Measurements from ENCODE around the gene TIMP2.
"Not testable (repeated sequence)": the region's sequence is repeated elsewhere in the genome, so short reads cannot be mapped to it uniquely, and the experiment has no call there.

The TIMP2 gene

DNA sequence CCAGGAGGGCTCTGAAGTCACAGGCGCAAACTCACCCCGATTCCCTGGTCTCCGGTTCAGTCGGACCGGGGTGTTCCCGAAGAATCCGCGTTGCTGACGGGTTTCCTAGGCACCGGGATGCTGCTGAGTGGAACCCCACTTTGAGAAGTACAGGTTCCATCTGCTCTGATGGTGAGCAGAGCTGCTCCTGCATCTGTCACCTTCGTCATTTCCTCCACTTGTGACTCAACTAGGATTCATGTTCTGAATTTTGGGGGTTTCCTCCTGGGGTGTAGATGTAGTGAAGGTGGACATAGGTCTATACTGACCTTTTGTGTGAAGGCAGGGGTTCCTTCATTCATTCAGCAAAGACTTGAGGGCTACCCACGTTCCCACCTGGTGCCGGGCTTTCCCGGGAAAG is 29.5 kb upstream of the TIMP2 start:
- DNase-seq: no peak

DNA sequence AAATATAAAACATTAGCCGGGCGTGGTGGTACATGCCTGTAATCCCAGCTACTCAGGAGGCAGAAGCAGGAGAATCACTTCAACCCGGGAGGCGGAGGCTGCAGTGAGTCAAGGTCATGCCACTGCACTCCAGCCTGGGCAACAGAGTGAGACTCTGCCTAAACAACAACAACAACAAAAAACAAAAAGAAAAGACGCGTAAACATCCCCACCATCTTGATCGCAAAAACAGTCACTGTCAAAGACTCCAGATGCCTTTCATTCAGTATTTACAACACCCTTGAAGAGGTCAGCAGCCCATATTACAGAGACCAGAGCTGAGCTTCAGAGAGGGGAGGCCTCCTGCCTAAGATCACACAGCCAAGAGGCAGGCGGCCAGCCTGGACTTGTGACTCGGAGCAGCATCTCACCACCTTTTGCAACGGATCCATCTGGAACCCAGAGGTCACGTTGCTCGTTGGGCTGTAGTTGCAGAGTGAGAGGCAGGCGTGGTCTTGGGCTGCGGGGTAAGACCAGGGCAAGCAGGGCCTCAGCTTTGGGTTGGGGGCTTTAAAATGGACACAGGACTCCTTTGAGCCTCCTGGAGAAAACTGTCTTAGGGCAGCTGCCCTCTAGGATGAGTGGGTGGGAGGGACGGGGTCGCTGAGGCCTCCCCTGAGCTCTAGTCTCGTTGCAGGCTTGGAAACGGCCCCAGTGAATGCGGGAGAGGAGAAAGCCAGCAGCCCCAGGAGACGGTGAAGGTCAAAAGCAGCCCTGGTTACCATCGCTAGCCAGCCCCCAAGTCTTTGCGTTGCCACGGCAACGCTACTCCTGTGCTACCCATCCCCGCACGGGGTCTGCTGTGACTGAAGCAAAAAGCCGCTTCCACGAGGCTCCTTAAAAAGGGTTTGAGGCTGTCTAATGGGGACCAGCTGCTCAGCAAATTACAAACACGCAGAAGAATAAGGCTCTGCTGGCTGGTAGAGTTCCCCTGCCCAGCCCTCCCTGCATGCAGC is 28.5 kb upstream of the TIMP2 start:
- no peak for DNase-seq

DNA sequence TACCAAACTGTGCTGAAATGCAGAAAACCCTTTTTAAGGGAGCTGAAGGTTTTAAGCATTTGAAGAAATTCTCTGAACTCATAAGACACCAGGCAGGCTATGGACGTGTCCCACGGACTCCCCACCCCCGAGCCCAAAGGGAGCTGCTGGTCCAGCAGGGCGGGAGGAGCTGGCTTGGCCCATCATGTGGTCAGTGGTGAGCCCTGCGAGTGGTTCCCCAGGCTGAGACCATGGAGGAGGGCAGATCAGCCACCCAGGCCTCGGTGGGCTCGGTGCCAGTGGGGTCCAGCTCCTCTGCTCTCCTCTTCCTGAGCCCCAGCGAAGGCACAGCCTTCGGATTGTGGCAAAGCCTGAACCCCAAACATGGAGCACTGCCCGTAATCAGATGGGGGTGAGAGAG is 27.5 kb upstream of the TIMP2 start:
- no peak for DNase-seq

DNA sequence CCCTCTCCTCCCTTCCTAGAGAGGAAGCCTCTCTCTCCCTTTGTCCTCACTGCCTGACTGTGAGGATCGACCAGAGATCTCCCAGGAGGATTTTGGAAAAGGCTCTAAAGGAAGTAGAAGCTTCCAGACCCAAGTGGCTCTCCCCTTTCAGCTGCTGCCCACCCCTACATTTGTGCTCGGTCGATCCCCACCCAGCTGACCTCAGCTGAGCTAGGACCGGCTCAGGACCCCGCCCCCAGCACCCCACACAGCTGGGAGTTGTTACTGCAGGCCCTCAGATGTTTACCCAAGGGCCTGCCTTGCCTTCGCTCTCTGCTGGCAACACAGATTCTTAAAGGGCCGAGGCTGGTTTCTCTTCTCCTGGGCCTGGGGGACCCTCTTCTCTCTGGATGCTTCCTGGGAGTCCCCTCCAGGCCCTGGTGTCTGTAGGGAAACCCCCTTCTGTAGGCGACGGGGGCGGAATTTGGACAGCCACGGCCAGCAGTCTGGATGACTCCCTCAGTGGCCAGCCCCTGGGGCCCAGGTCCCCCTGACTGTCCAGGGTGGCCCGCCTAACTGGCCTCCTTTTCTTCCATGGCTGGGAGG is 26.9 kb upstream of the TIMP2 start:
- DNase-seq: no peak

DNA sequence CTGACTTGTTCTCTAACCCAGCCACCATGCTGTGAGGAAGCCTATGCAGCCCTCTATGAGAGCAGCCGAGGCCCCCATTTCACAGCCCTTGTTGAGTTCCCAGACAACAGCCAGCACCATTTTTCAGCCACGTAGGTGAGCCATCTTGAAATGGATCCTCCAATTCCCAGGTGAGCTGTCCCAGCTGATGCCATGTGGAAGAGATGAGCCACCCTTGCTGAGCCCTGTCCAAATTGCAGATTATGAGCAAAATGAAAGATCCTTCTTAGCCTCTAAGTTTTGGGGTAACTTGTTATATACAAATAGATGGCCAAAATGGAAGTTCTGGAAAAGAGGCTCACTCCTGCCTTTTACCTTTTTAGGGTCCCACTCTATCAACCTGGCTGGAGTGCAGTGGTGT is 25.7 kb upstream of the TIMP2 start:
- no peak for DNase-seq

DNA sequence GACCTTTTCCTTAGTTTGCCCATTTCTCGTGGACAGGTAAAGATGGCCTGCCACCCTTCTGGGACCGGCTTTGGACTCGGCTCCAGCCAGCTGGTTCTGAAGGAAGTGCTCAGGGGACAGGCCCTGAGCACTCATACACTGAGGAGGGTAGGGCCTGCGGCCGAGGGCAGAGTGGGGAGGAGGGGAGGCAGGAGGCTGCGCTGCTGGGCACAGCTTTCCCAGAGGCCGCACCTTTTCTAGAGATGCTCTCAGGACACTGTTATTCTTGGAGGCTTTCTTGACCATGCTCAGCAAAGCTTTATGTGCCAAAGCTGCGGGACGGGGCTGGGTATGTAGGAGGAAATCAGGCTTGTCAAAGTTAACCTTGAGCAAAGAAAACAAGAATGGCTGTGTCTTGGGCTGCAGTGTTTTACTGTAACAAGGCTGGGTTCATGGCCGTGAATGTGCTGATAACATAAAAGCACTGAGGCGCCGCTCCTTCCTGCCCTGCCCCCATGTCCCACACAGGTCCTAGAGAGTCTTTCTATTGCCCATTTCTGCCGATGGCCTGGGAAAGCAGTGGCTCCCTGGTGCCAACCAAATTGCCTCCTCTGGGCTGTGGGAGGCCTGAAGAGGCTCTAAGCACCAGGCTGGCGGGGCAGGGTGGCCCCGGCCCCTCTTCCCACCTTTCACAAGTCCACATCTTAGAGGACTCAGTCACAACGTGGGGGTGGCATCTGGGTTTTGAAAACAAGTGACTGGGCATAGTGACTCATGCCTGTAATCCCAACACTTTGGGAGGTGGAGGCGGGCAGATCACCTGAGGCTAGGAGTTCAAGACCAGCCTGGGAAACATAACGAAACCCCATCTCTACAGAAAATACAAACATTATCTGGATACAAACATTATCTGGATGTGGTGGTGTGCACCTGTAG is 22.3 kb upstream of the TIMP2 start:
- no peak for DNase-seq

DNA sequence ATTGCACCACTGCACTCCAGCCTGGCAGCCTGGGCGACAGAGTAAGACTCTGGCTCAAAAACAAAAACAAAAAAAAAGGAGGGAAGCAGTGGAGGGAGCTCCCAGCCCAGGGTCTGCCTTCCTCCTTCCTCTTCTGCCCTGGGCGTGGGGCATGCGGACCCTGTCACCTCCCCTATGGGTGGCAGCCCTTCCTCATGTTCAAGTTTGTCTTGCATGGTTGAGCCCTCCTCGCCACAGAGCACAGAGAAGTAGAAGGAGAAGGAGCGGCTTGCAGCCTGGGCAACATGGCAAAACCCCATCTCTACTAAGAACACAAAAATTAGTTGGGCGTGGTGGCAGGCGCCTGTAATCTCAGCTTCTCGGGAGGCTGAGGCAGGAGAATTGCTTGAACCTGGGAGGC is 21.4 kb upstream of the TIMP2 start:
- DNase-seq: no peak

DNA sequence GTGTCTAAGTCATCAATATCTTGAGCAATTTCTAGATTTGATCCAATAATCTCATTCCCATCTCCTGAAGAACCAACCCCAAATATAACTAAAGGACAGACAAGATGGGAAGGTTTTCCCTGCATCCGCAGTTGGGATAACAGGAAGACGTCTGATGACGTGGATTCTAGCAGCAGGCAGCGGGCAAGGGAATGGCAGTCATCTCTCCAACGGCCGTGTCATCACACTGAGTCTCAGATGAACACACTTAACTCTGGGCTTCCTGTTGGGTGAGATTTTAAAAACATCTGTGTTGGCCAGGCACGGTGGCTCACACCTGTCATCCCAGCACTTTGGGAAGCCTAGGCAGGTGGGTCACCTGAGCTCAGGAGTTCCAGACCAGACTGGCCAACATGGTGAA is 20.9 kb upstream of the TIMP2 start:
- no peak for DNase-seq

DNA sequence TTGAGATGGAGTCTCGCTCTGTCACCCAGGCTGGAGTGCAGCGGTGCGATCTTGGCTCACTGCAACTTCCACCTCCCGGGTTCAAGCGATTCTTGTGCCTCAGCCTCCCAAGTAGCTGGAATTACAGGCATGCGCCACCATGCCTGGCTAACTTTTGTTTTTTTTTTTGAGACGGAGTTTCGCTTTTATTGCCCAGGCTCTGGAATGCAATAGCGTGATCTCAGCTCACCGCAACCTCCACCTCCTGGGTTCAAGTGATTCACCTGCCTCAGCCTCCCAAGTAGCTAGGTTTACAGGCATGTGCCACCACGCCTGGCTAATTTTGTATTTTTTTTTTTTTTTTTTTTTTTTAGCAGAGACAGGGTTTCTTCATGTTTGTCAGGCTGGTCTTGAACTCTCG is 20.3 kb upstream of the TIMP2 start:
- not testable (repeated sequence) for DNase-seq

DNA sequence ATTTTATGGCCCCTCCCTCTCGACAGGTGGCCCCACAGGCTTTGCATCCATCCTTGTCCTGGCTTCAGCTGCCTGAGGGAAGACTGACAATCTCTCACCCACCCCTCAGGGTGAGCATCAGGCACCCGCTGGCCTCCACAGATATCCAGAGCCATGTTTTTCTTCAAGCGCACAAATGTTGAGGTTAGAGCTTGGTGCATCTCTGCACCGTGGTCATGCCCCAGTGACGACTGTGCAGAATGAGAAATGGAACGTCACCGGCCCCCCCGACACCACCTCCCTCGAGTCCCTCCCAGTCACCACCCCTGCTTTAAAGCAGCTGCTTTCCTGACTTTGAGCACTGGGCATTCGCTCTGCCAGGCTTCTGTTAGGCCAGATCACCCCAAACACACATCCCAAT is 19.8 kb upstream of the TIMP2 start:
- no peak for DNase-seq

DNA sequence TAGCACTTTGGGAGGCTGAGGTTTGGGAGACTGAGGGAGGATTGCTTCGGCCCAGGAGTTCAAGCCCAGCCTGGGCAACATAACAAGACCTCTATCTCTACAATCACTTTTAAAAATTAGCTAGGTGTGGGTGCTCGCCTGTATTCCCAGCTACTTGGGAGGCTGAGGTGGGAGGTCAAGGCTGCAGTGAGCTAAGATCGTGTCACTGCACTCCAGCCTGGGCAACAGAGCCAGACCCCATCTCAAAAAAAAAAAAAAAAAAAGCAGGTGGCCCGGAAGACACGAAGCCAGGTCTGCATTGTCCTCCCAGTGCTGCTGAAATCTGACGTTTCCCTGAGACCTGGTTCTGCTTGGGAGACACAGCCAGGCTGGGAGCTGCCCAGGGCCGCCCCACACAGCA is 18.8 kb upstream of the TIMP2 start:
- DNase-seq: no peak

DNA sequence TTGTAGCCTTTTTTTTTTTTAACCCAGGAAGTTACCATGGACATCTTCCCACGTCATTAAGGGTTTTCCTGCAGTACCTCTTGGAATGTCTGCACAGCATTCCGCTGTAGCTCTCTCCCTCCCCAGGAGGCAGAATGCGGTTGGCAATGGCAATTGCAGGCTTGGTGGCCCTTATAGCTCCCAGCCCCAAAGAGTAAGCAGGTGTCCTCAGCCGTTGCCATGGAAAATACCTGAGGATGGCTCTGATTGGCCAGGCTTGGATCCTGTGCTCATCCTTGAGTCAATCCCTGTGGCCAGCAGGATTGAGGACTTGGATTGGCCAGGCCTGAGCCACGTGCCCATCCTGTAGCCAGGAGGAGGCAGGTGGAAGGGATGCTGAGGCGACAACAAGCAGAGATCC is 15.5 kb upstream of the TIMP2 start:
- DNase-seq: no peak

DNA sequence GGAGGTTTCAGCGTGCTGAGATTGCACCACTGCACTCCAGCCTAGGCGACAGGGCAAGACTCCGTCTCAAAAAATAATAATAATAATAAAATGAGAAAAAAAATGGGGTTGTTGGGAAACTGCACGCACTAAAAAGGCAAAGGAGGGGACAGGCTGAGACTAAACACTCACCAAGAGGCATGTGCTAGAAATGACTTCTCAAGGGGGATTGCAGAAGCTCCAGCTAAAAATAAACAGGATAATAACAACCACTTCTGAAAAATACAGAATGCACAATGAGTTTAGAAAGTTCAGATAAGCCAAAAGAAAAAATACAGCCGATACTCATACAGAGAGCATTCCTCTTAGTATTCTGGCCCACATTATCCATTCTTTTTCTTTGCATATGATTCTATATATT is 15.1 kb upstream of the TIMP2 start:
- no peak for DNase-seq

DNA sequence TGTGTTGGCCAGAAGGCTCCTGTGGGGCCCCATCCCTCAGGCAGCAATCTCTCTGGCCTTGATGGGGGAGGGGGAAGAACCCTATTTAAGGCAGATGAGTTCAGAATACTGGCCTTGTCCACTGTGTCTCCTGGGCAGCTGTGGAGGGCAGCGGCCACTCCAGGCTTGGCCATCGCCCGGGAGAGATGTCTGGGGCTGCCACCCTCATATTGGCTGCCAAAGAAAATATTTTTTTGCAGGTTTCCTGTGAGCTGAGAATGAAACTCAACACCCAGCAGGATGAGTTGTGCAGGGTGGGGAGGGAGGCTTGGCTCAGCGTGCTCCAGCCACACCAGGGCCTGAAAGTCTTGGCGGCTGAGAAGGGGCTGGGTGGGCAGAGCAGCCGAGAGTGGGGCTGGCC is 14.4 kb upstream of the TIMP2 start:
- no peak for DNase-seq

DNA sequence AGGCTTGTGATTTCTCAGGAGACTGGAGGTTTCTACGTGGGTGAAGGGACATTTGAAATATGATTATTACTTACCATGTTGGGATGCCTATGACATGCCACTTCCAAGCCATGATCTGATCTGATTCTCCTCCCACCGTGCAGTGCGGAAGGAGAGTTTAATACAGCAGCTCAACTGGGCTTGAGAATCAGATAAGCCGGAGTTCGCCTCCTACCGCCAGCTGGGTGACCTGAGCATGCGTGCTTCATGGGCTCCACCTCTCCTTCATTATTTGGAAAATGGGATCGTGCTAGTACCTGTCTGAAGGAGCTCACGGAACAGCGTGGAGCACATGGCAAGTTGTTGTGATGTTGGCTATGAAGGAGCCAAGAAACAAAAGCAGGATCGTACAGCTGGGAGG is 12.4 kb upstream of the TIMP2 start:
- DNase-seq: no peak

DNA sequence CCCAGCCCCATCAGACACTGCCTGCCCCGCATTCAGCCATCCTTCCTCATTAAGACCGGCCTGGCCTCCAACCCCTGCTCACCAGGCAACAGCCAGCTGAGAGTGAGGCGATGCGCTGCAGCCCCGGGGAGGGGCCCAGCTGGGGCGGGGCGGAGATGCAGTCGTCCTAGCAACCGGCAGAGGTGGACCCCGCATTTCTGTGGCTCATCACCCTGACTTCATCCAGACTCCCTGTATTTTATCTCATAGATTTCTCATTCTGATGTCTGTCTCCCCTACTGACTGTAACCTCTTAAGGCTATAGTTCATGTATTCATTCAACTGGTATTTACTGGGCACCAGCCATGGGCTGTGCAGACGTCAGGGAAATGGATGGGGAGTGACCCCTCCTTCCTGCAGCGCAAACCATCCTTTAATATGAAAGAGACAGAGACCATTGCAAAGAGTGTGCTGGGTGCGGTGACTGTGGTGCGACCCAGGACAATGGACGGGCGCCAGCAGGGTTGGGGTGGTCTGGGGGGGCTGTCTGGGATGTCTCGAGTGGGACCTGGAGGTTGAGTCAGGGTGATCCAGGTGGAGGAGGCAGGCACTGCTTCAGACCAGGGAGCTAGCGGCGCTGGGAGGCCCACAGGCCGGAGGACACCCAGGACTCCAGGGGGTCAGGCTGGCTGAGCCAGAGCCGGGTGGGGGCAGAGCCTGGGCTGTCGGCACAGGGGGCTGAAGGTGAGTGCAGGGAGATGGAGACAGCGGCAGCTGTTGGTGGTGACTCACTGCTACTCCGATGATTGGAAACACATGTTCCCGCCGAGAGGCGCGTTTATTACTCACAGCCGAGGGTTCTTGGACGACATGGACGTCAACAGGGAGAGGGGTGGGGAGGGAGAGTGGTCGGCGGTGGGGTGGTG is 10.5 kb upstream of the TIMP2 start:
- peak; percentile 33 for DNase-seq

DNA sequence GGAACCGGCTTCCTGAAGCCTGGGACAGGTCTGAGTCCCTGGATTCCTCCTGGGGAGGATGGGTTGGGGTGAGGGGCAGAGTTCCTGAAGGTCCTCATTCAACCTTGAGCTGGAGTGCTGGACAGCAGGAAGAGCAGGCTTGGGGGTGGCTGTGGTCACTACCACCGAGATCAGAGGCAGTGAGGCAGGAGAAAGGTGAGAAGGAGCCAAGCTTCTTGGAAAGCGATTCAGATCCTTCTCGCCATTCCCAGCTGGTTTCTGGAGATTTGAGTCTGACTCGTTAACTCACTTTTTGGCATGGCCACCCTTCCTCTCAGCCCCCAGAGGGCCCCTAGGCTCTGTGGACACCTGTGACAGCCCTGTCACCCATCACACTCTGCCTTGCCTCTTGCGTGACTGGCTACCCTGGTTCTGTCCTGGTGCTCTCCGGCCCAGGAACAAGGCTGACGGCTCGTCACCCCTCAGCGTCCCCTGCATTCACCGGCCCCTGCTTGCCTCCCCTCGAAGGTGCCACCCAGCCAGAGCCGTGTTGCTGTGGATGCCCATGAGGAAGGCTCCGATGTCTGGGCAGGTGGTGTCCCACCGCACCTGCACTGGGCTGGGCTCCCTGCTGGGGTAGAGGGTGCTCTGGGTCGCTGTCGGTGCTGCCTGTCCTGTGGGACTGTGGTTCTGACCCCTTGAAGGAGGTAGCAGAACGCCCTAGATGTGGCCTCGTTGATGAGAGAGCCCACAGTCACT is 9.7 kb upstream of the TIMP2 start:
- no peak for DNase-seq

DNA sequence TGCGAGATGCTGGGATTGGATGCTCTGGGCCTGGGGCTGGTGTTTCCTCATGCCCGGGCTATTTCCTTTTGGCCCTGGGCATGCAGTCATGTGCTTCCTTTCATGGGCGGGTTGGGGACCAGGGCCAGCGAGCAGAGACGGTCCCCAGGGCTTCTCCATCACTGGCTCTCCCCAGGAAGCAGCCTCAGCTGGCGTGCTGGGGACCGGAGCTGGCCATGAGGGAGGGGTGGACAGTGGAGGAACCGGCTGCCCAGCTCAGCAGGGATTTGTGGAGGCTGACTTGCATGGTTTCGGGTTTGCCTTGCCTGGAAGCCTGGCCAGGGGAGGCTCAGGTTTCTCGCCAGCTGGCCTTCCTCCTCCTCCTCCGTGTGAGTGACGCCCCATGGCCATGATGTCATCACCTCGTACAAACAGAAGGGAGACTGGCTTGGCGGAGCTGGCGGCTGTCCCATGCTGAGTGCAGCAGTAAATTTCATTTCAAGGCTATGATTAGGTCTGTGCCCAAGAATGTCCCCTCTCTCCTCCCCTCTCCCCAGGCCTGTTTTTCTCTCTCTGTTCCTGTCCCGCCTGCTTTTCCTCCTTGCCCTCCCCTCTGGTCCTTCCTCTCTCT is 8.9 kb upstream of the TIMP2 start:
- DNase-seq: peak; percentile 70

DNA sequence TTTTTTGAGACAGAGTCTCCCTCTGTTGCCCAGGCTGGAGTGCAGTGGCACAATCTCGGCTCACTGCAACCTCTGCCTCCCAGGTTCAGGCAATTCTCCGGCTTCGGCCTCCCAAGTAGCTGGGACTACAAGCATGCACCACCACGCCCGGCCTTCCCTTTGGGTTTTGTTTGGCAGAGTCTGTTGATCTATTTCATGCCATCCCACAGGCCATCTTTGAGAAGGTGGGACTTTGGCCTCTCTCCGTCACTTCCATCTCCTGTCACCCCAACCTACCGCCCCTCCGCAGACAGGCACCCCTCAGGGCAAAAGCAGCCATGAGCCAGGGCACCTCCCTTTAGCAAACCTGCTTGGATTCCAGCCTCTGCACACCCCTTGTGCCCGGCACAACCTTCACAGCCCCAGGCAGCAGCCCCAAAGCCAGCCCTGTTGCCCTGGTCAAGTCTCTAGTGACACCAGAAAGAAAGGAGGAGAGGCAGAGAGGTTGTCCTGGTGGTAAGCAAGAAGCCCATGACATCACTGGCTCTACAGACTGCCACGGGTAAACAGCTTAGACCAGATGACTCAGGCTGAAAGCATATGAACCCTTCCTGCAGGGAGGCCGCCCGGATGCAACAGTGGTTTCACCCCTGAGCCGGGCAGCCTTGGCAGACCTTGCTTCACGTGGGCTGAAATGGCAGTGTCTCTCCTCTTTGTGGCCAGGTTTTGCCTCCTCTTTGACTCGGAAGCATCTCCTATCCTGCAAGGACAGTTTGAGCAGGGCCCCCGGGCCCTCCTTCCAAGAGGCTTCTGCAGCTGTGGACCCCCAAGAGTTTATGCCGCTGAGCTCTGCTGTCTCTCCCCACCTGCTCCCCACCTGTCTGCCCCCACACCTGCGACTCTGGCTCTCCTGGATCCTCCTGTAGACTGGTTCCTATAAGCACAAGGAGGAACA is 8.1 kb upstream of the TIMP2 start:
- peak; percentile 54 for DNase-seq
